ENCODE data around the gene GRID2.

- TF ChIP-seq RBM22 (optimal IDR thresholded peaks at IDR 0.05; ENCODE audit: low read length): no peak
- TF ChIP-seq RAD21 (CRISPR knock-in tag; IDR thresholded peaks at IDR 0.05): no peak
- TF ChIP-seq ZNF333 (CRISPR knock-in tag; IDR thresholded peaks at IDR 0.05; ENCODE audit: borderline replicate concordance): no peak
- TF ChIP-seq, protein P1, sequence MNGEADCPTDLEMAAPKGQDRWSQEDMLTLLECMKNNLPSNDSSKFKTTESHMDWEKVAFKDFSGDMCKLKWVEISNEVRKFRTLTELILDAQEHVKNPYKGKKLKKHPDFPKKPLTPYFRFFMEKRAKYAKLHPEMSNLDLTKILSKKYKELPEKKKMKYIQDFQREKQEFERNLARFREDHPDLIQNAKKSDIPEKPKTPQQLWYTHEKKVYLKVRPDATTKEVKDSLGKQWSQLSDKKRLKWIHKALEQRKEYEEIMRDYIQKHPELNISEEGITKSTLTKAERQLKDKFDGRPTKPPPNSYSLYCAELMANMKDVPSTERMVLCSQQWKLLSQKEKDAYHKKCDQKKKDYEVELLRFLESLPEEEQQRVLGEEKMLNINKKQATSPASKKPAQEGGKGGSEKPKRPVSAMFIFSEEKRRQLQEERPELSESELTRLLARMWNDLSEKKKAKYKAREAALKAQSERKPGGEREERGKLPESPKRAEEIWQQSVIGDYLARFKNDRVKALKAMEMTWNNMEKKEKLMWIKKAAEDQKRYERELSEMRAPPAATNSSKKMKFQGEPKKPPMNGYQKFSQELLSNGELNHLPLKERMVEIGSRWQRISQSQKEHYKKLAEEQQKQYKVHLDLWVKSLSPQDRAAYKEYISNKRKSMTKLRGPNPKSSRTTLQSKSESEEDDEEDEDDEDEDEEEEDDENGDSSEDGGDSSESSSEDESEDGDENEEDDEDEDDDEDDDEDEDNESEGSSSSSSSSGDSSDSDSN (CRISPR knock-in tag; IDR thresholded peaks at IDR 0.05): no peak
- no peak for TF ChIP-seq CTCF (CRISPR knock-in tag; IDR thresholded peaks at IDR 0.05)
- TF ChIP-seq HMG20A (CRISPR knock-in tag; IDR thresholded peaks at IDR 0.05; ENCODE audit: borderline replicate concordance): no peak
Observed at GRCh38 chr4:93168053-93168452, 864.3 kb downstream of the GRID2 start.

Measured in HepG2 (cell line).